HUES64 (cell line): ENCODE measurements around the gene ALDOA.
"Not testable (repeated sequence)": the region's sequence is repeated elsewhere in the genome, so short reads cannot be mapped to it uniquely, and the experiment has no call there.

Experiments used
- H3K27ac ChIP-seq: 2 replicates; pipeline ENCODE4 v1.7.0; 2013; ENCODE audit warnings: low read depth, low read length, inconsistent platforms
- H3K27me3 ChIP-seq: 2 replicates; pipeline ENCODE4 v1.6.1; 2013; ENCODE audit warnings: mild to moderate bottlenecking, low read length; ENCODE audit not compliant: insufficient read depth
- H3K36me3 ChIP-seq: 2 replicates; pipeline ENCODE4 v1.6.1; 2013; ENCODE audit warnings: mild to moderate bottlenecking, low read length; ENCODE audit not compliant: insufficient read depth
- H3K4me1 ChIP-seq: 2 replicates; pipeline ENCODE4 v1.6.1; 2013; ENCODE audit warnings: mild to moderate bottlenecking, low read length, moderate library complexity; ENCODE audit not compliant: insufficient read depth
- H3K4me3 ChIP-seq: 2 replicates; pipeline ENCODE4 v1.5.1; 2013; ENCODE audit warnings: mild to moderate bottlenecking, low read length, moderate library complexity
- H3K9ac ChIP-seq: 2 replicates; pipeline ENCODE4 v1.6.1; 2013; ENCODE audit warnings: mild to moderate bottlenecking, low read depth, low read length
- H3K9me3 ChIP-seq: 2 replicates; pipeline ENCODE4 v1.6.1; 2013; ENCODE audit warnings: low read depth, low read length; ENCODE audit not compliant: insufficient read depth
- WGBS: fragments of 150-250, 120-280 bp; methylation state at CpG from one replicate; pipeline ENCODE4 v1.1.7; 2013; ENCODE audit warnings: missing lambda C conversion rate; 5-methylcytosine and 5-hydroxymethylcytosine counted together

ALDOA gene

GRCh38 chr16:30113031-30113710 is 47.6 kb downstream of the ALDOA start, which contains the start of gene GDPD3:
TSS of gene GDPD3 (minus strand) at chr16:30113537. CDS start at chr16:30113478, 59 bp downstream.
- H3K4me3 ChIP-seq = no peak within 1 kb of the TSS
- H3K36me3 ChIP-seq = peaks cover 20% of the 10 kb centered on the region

GRCh38 chr16:30113711-30114333 is 48.3 kb downstream of the ALDOA start:
- H3K36me3 ChIP-seq = peaks cover 23% of the 10 kb centered on the region
- no peak overlapping the region for H3K4me3 ChIP-seq
- no peak overlapping the region for H3K27ac ChIP-seq
- H3K4me1 ChIP-seq = no peaks in the 10 kb centered on the region
- H3K9me3 ChIP-seq = no peaks in the 10 kb centered on the region
- no peaks in the 10 kb centered on the region for H3K27me3 ChIP-seq
- H3K9ac ChIP-seq = no peak overlapping the region
- WGBS = 95% methylated on average over 19 of the region's 20 CpGs

More at GRCh38 chr16:30113031-30113710, 47.6 kb downstream of the ALDOA start, which contains the start of gene GDPD3:
- H3K9ac ChIP-seq = no peak within 1 kb of the TSS
- no peak within 1 kb of the TSS for H3K27ac ChIP-seq
- 88% methylated on average over 20 of the region's 20 CpGs for WGBS
- no peaks in the 10 kb centered on the region for H3K4me1 ChIP-seq
- no peaks in the 10 kb centered on the region for H3K27me3 ChIP-seq
- H3K9me3 ChIP-seq = no peaks in the 10 kb centered on the region

DNA sequence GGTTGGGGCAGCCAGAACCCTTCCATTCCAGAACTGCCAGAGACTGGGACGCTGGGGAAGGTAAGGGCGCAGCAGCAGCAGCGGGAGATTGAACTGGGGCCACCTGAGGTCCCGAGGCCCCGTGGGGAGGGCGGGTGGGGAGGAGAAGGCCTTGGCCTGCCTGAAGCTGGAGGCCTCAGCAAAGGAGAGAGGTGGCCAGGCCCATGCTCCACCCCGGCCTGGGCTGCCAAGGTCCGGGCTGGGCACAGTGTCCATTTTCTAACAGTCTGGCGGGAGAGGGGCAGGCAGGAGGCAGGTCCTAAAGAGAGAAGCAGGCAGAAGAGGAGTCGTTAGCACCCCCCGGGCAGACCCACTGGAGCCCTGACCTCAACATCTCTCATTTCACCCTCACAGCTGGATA is 48.9 kb downstream of the ALDOA start:
- WGBS = 84% methylated on average over 9 of the region's 11 CpGs
- Histone ChIP-seq H3K9me3 (no peaks in the 10 kb centered on the region), H3K27ac (no peak overlapping the region), H3K4me3 (no peak overlapping the region), H3K36me3 (peaks cover 27% of the 10 kb centered on the region), H3K4me1 (no peaks in the 10 kb centered on the region), H3K27me3 (no peaks in the 10 kb centered on the region), H3K9ac (no peak overlapping the region)

DNA sequence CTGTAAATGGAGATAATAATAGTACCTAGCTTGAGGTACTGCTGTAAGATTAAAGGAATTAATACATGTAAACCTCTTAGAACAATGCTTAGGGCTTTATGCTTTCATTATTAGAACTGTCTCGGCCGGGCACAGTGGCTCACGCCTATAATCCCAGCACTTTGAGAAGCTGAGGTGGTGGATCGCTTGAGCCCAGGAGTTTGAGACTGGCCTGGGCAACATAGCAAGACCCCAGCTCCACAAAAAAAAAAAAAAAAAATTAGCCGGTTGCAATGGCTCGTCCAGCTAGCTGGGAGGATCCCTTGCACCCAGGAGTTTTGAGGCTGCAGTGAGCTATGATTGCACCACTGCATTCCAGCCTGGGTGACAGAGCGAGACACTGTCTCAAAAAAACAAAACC is 49.3 kb downstream of the ALDOA start:
- 95% methylated on average over 7 of the region's 7 CpGs for WGBS
- not testable (repeated sequence) for H3K9ac ChIP-seq, H3K27ac ChIP-seq, H3K4me1 ChIP-seq, H3K27me3 ChIP-seq, H3K9me3 ChIP-seq, H3K4me3 ChIP-seq
- peaks cover 30% of the 10 kb centered on the region for H3K36me3 ChIP-seq

- Histone ChIP-seq H3K36me3 (peaks cover 30% of the 10 kb centered on the region), H3K4me1 (no peaks in the 10 kb centered on the region), H3K27ac (no peak overlapping the region), H3K4me3 (no peak overlapping the region), H3K9me3 (no peaks in the 10 kb centered on the region), H3K9ac (no peak overlapping the region), H3K27me3 (no peaks in the 10 kb centered on the region)
- WGBS = 98% methylated on average over 7 of the region's 7 CpGs
These were observed 49.7 kb downstream of the ALDOA start for GRCh38 chr16:30115238-30115637.

GRCh38 chr16:30116291-30117207 is 51.0 kb downstream of the ALDOA start:
- no peak overlapping the region for H3K27ac ChIP-seq
- H3K9ac ChIP-seq = no peak overlapping the region
- H3K27me3 ChIP-seq = no peaks in the 10 kb centered on the region
- 94% methylated on average over 16 of the region's 16 CpGs for WGBS
- H3K9me3 ChIP-seq = no peaks in the 10 kb centered on the region
- peaks cover 30% of the 10 kb centered on the region for H3K36me3 ChIP-seq
- no peak overlapping the region for H3K4me3 ChIP-seq
- no peaks in the 10 kb centered on the region for H3K4me1 ChIP-seq

DNA sequence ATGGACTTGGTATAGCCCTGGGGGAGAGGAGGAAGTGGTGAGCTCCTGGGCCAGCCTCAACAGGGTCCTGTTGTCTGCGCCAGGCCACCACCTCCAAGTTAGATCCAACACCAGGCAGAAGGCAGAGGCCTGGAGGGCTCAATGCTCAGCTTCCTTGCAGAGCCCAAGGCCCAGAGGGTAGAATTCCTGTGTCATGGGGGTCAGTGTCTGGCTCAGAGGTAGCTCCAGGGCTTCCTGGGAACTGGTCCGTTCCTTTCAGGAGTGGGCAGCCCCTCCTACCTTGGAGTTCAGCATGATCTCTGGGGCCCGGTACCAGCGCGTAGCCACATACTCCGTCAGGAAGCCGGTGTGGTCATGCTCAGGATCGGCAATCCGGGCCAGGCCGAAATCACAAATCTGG is 52.2 kb downstream of the ALDOA start:
- Histone ChIP-seq H3K27me3 (no peaks in the 10 kb centered on the region), H3K4me3 (no peak overlapping the region), H3K9me3 (no peaks in the 10 kb centered on the region), H3K27ac (no peak overlapping the region), H3K36me3 (peaks cover 30% of the 10 kb centered on the region), H3K9ac (no peak overlapping the region), H3K4me1 (no peaks in the 10 kb centered on the region)
- 97% methylated on average over 10 of the region's 10 CpGs for WGBS

GRCh38 chr16:30119428-30119827 is 53.9 kb downstream of the ALDOA start:
- no peak overlapping the region for H3K9ac ChIP-seq
- H3K27me3 ChIP-seq = no peaks in the 10 kb centered on the region
- H3K36me3 ChIP-seq = peaks cover 30% of the 10 kb centered on the region
- no peaks in the 10 kb centered on the region for H3K4me1 ChIP-seq
- WGBS = 100% methylated on average over 2 of the region's 2 CpGs
- no peak overlapping the region for H3K4me3 ChIP-seq
- no peaks in the 10 kb centered on the region for H3K9me3 ChIP-seq
- no peak overlapping the region for H3K27ac ChIP-seq
